ENCODE results near the gene TRO. TPM values are rescaled to one million over a fixed set of nuclear protein-coding genes. Genes with fewer than 3 reads are reported as not detected.

The TRO gene
- total RNA-seq, 1 experiment from 2014 or later, result 24.3 TPM

DNA sequence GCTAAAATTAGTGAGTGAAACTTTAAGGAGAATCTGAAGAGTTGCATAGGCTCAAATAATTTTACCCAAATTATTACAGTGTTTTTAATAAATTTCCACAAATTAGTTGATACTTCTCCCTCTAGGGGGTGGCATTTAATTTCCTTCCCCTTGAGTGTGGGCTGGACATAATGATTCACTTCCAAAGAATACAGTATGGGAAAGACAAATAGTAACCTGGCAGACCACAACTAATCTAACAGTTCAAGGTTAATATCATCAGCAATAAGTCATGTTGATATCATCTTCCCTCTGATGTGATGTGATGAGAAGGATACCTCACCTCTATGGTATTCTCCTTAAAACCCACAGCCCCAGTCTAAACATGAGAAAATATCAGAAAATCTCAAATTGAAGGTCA is 57.8 kb downstream of the TRO start:
- POLR2A ChIA-PET (ENCODE audit: low non-redundant PET), result no interaction called here

DNA sequence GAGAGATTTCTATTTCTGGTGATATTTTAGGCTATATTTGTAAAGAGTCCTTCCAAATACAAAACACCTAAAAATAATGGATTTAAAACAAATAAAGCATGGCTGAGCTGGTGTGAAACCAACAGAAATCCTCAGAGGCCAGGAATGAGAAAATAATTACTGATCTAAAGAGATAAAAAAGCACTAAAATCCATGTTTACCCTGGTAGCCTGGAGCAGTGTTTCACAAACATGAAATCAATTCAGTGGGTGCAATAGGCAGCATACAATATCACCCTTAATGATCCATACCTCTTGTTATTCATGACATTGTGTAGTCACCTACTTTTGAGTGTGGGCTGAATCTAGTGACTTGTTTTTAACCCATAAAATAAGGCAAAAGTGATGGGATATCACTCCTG is 58.8 kb downstream of the TRO start:
- H3K4me3 ChIP-seq (ENCODE audit: low read depth, low read length, poor library complexity, severe bottlenecking), result no peak overlapping the region
- no peak for DNase-seq (ENCODE audit: low spot score)
- peaks cover 3% of the 10 kb centered on the region for H3K9me3 ChIP-seq (ENCODE audit: low read depth, low read length, poor library complexity, severe bottlenecking)
- no peaks in the 10 kb centered on the region for H3K27me3 ChIP-seq (replicated peaks; ENCODE audit: insufficient read depth, low read depth, low read length, poor library complexity)
- CTCF ChIA-PET, result no interaction called here
- intact Hi-C loops (cut with micrococcal nuclease; ENCODE audit: unreplicated experiment), result no loop called here
- TF ChIP-seq EZH2 (IDR thresholded peaks at IDR 0.05; ENCODE audit: borderline replicate concordance, low read depth, low read length, poor library complexity, severe bottlenecking), result no peak
- TF ChIP-seq CTCF (conservative IDR thresholded peaks at IDR 0.05; ENCODE audit: low read depth, low read length), result no peak
- POLR2A ChIA-PET (ENCODE audit: low non-redundant PET), result no interaction called here
- H3K27ac ChIP-seq (ENCODE audit: low read depth, low read length, poor library complexity, severe bottlenecking), result no peak overlapping the region
- no peaks in the 10 kb centered on the region for H3K4me1 ChIP-seq (ENCODE audit: insufficient read depth, low read length, poor library complexity, severe bottlenecking)
- H3K36me3 ChIP-seq (ENCODE audit: insufficient read depth, low read length, poor library complexity, severe bottlenecking), result no peaks in the 10 kb centered on the region
- BruUV-seq (replicated peaks), result no TSS peak

More for the DNA sequence above, 57.8 kb downstream of the TRO start:
- no peak for DNase-seq (ENCODE audit: low spot score)
- intact Hi-C loops (cut with micrococcal nuclease; ENCODE audit: unreplicated experiment), result no loop called here
- TF ChIP-seq EZH2 (IDR thresholded peaks at IDR 0.05; ENCODE audit: borderline replicate concordance, low read depth, low read length, poor library complexity, severe bottlenecking), result no peak
- no peak for TF ChIP-seq CTCF (conservative IDR thresholded peaks at IDR 0.05; ENCODE audit: low read depth, low read length)
- no peaks in the 10 kb centered on the region for H3K36me3 ChIP-seq (ENCODE audit: insufficient read depth, low read length, poor library complexity, severe bottlenecking)
- H3K9me3 ChIP-seq (ENCODE audit: low read depth, low read length, poor library complexity, severe bottlenecking), result peaks cover 3% of the 10 kb centered on the region
- CTCF ChIA-PET, result no interaction called here
- H3K4me3 ChIP-seq (ENCODE audit: low read depth, low read length, poor library complexity, severe bottlenecking), result no peak overlapping the region
- no TSS peak for BruUV-seq (replicated peaks)
- H3K4me1 ChIP-seq (ENCODE audit: insufficient read depth, low read length, poor library complexity, severe bottlenecking), result no peaks in the 10 kb centered on the region
- H3K27me3 ChIP-seq (replicated peaks; ENCODE audit: insufficient read depth, low read depth, low read length, poor library complexity), result no peaks in the 10 kb centered on the region
- H3K27ac ChIP-seq (ENCODE audit: low read depth, low read length, poor library complexity, severe bottlenecking), result no peak overlapping the region

- intact Hi-C loops (cut with micrococcal nuclease; ENCODE audit: unreplicated experiment), result no loop called here
- Histone ChIP-seq H3K27ac (ENCODE audit: low read depth, low read length, poor library complexity, severe bottlenecking) (no peak overlapping the region), H3K36me3 (ENCODE audit: insufficient read depth, low read length, poor library complexity, severe bottlenecking) (no peaks in the 10 kb centered on the region), H3K4me1 (ENCODE audit: insufficient read depth, low read length, poor library complexity, severe bottlenecking) (no peaks in the 10 kb centered on the region), H3K9me3 (ENCODE audit: low read depth, low read length, poor library complexity, severe bottlenecking) (peaks cover 3% of the 10 kb centered on the region), H3K4me3 (ENCODE audit: low read depth, low read length, poor library complexity, severe bottlenecking) (no peak overlapping the region), H3K27me3 (replicated peaks; ENCODE audit: insufficient read depth, low read depth, low read length, poor library complexity) (no peaks in the 10 kb centered on the region)
- CTCF ChIA-PET, result no interaction called here
- no peak for TF ChIP-seq EZH2 (IDR thresholded peaks at IDR 0.05; ENCODE audit: borderline replicate concordance, low read depth, low read length, poor library complexity, severe bottlenecking)
- TF ChIP-seq CTCF (conservative IDR thresholded peaks at IDR 0.05; ENCODE audit: low read depth, low read length), result no peak
- BruUV-seq (replicated peaks), result no TSS peak
- DNase-seq (ENCODE audit: low spot score), result no peak
- POLR2A ChIA-PET (ENCODE audit: low non-redundant PET), result no interaction called here
Measured at GRCh38 chrX:54980334-54980733, 59.7 kb downstream of the TRO start.

Other genes with a start within 250 kb of the TRO start
- gene ITIH6, start 122.6 kb upstream of the TRO start, total RNA-seq (2021), result not detected in 2 replicates
- gene MAGED2, start 113.1 kb upstream of the TRO start, total RNA-seq (2021), result 102 and 113 TPM in 2 replicates
- gene PFKFB1, start 73.4 kb downstream of the TRO start, total RNA-seq (2021), result not detected in 2 replicates
- 23.5 and 27.5 TPM in 2 replicates for gene APEX2, start 79.5 kb downstream of the TRO start, total RNA-seq (2021)
- gene ALAS2, start 110.2 kb downstream of the TRO start, total RNA-seq (2021), result not detected in 2 replicates
- gene PAGE2B, start 154.2 kb downstream of the TRO start, total RNA-seq (2021), result not detected in 2 replicates
- gene PAGE2, start 168.2 kb downstream of the TRO start, total RNA-seq (2021), result not detected in 2 replicates